Activated T-helper 9 cell treated with anti-CD3 and anti-CD28 coated beads, Interleukin-2, amount 50 U/mL, for 16 hours (primary cell): Measurements from ENCODE around the gene PGAP6.
"Not testable (repeated sequence)": the region's sequence is repeated elsewhere in the genome, so short reads cannot be mapped to it uniquely, and the experiment has no call there.

Experiments used
- DNase-seq: peaks from one replicate; pipeline ENCODE4 v3.0.0-alpha.2; 2020; ENCODE audit warnings: low read depth

Gene PGAP6

GRCh38 chr16:401468-402348 lies 19.9 kb upstream of the PGAP6 start, which contains the start of gene DECR2:
Gene DECR2 (plus strand): TSS chr16:401885. CDS start chr16:401964, 79 bp downstream.
- peak; percentile 99 for DNase-seq

- no peak for DNase-seq
Observed at GRCh38 chr16:400061-400591, 18.3 kb upstream of the PGAP6 start.

- DNase-seq, result no peak
Observed at GRCh38 chr16:399340-400019, 17.7 kb upstream of the PGAP6 start.

GRCh38 chr16:398561-399339 lies 17.0 kb upstream of the PGAP6 start:
- no peak for DNase-seq

GRCh38 chr16:397736-398332 lies 16.1 kb upstream of the PGAP6 start:
- DNase-seq, result no peak

- DNase-seq, result no peak
Observed at GRCh38 chr16:397135-397661, 15.4 kb upstream of the PGAP6 start, which contains the start of gene NME4. Gene NME4 (plus strand): TSS chr16:397199. CDS start chr16:397223, 24 bp downstream.

GRCh38 chr16:396605-397004 lies 14.8 kb upstream of the PGAP6 start:
- no peak for DNase-seq

- no peak for DNase-seq
Observed at GRCh38 chr16:396199-396598, 14.4 kb upstream of the PGAP6 start.

- DNase-seq, result no peak
Observed at GRCh38 chr16:392450-393030, 10.8 kb upstream of the PGAP6 start.

- DNase-seq, result peak; percentile 73
Observed at GRCh38 chr16:391885-392335, 10.1 kb upstream of the PGAP6 start.

GRCh38 chr16:389352-389751 lies 7.6 kb upstream of the PGAP6 start:
- DNase-seq, result no peak

GRCh38 chr16:387761-388666 lies 6.2 kb upstream of the PGAP6 start:
- not testable (repeated sequence) for DNase-seq

- DNase-seq, result no peak
Observed at GRCh38 chr16:386641-387156, 4.9 kb upstream of the PGAP6 start.

GRCh38 chr16:383326-384051 lies 1.7 kb upstream of the PGAP6 start:
- no peak for DNase-seq

GRCh38 chr16:381012-381788 lies 578 bp downstream of the PGAP6 start:
- DNase-seq, result no peak

GRCh38 chr16:380762-381011 lies 1.1 kb downstream of the PGAP6 start:
- DNase-seq, result no peak

- DNase-seq, result no peak
Observed at GRCh38 chr16:379961-380761, 1.6 kb downstream of the PGAP6 start.
